Measurements from ENCODE around the gene SMPDL3A.
A peak's percentile ranks its signal among the peaks of the same experiment; 100 is the strongest.

Gene SMPDL3A

DNA sequence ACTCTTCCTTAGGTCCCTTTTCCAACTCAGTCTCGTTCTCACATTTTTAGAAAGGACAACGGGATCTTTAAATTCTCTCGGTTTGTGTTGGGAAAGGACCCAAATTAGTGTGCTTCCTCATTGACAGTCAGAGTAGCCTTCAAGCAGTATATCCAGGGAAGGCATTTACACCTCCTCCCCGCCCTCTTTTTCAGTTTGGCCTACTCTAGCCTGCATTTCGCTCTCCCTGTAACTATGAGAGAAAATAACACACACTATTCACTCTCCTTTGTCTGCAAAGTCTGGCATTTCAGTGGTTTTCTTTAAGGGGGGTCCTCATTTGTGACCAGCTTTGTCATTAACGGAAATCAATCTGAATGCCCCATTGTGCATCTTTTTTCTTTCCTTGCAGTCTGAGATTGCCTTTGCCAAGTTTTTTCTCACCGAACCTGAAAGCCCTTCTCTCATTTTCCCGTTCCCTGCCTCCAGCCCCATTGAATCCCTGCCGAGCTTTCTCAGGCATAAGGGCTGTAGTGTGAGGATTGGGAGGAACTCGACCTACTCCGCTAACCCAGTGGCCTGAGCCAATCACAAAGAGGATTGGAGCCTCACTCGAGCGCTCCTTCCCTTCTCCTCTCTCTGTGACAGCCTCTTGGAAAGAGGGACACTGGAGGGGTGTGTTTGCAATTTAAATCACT lies 9.9 kb upstream of the SMPDL3A start:
- DNase-seq = no peak

DNA sequence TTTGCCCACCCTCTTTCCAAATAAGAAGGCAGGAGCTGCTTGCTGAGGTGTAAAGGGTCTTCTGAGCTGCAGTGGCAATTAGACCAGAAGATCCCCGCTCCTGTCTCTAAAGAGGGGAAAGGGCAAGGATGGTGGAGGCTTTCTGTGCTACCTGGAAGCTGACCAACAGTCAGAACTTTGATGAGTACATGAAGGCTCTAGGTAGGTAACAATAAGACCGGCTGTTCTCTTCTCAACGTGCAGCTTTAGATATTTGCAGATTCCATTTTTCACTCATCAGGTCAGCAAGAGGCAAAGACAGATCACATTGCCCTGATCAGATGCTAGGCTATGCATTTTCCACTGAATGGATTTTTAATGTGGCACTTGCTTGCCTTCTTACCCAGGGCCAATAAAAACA lies 9.4 kb upstream of the SMPDL3A start, which contains the start of gene FABP7:
Gene FABP7, plus strand, starts transcription at position 50 of the 400 bp plus-strand sequence. Its CDS starts 79 bp downstream, at position 129.
- DNase-seq = no peak

DNA sequence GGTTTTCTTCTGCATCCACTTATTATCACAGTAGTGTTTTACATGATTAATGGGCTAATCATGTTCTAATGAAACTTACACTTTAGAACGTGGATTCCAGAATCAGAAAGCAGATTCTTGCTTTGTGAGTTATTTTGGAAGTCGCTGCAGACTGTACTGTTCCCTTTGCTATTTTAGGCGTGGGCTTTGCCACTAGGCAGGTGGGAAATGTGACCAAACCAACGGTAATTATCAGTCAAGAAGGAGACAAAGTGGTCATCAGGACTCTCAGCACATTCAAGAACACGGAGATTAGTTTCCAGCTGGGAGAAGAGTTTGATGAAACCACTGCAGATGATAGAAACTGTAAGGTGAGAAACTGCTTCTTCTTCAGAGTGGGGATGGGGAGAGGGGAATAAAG lies 8.9 kb upstream of the SMPDL3A start:
- DNase-seq = no peak

- DNase-seq = no peak
Measured at GRCh38 chr6:122781716-122782115, 7.3 kb upstream of the SMPDL3A start.

GRCh38 chr6:122783401-122783800 lies 5.7 kb upstream of the SMPDL3A start:
- DNase-seq = no peak

GRCh38 chr6:122785891-122786290 lies 3.2 kb upstream of the SMPDL3A start:
- no peak for DNase-seq

GRCh38 chr6:122787721-122788120 lies 1.3 kb upstream of the SMPDL3A start:
- no peak for DNase-seq

GRCh38 chr6:122788208-122788607 lies 850 bp upstream of the SMPDL3A start:
- no peak for DNase-seq

- no peak for DNase-seq
Measured at GRCh38 chr6:122788663-122789181, 336 bp upstream of the SMPDL3A start.

GRCh38 chr6:122790028-122790422 lies 967 bp downstream of the SMPDL3A start:
- DNase-seq = no peak

- peak; percentile 11 for DNase-seq
Measured at GRCh38 chr6:122790423-122791309, 1.6 kb downstream of the SMPDL3A start.

DNA sequence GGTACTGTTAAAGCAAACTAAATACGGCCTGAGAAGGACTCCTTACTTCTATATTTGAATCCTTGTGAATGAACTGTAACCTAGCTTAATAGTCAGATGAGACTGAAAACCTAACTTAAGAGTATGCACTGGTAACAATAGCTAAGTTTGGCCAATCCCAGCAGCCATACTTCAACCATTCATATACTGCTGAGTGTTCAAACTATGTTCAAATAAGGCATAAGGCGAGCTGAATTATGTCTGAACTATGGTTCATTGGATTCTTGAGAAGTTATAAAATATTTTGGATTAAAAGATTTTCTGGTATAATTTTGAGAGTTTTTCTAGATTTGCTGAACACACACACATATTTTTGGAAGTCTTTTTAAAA lies 2.2 kb downstream of the SMPDL3A start:
- no peak for DNase-seq

DNA sequence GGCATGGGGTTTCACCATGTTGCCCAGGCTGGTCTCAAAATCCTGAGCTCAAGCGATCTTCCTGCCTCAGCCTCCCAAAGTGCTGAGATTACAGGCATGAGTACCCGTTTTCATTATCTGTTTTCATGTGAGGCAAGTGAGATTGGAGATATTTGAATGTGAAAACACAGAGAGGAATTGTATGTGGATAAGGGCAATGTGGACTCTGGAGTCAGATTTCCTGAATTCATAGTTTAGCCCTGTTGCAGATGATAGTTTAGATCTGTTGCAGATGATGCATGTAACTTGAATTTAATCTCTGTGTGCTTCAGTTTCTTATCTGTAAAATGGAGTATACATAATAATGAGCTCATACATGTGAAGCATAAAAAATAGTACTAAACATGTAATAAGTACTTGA lies 3.7 kb downstream of the SMPDL3A start:
- no peak for DNase-seq

GRCh38 chr6:122797537-122797936 lies 8.5 kb downstream of the SMPDL3A start:
- no peak for DNase-seq

DNA sequence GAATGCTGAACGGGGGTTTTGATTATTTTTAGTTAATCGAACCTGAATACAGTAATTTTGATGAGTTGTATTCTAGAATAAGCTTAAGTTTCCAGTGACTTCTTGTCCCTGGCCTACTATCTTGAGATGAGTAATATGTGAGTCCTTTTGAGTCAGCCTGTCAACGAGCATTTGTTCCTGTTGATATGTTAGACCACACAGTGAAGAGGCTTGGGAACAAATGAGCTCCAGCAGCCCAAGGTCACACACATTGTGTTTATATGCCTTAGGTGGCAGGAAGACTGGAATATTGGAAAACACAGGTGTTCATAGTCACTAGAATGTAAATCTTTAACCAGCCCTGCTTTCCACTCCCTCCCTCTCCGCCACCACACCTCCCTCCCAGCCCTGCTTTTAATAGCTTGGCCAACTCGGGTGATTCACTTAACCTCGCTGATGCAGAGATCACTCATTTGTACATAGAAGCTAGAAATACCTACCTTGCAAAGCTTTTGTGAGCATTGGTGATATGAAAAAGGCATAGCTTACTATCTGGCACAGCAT lies 9.1 kb downstream of the SMPDL3A start:
- no peak for DNase-seq

- no peak for DNase-seq
Measured at GRCh38 chr6:122799140-122799745, 10.2 kb downstream of the SMPDL3A start.

GRCh38 chr6:122799916-122800686 lies 11.0 kb downstream of the SMPDL3A start:
- DNase-seq = no peak

DNA sequence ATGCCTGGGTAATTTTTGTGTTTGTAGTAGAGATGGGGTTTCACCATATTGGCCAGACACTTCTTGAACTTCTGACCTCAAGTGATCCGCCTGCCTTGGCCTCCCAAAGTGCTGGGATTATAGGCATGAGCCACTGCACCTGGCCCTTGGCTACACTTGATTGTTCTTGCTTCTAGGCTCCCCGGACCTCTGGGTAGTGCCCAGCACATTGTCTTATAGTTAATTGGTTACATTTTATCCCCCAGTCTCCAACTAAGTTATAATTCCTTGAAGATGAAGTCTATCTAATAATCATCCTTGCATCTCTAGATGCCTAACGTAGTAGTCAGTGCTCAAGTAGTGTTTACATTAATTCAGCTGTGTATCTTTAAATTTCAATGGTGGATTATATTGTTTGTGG lies 11.8 kb downstream of the SMPDL3A start:
- DNase-seq = no peak

- no peak for DNase-seq
Measured at GRCh38 chr6:122801397-122801796, 12.3 kb downstream of the SMPDL3A start.

GRCh38 chr6:122803171-122803661 lies 14.2 kb downstream of the SMPDL3A start:
- DNase-seq = no peak

GRCh38 chr6:122804962-122805485 lies 16.0 kb downstream of the SMPDL3A start:
- DNase-seq = no peak

DNA sequence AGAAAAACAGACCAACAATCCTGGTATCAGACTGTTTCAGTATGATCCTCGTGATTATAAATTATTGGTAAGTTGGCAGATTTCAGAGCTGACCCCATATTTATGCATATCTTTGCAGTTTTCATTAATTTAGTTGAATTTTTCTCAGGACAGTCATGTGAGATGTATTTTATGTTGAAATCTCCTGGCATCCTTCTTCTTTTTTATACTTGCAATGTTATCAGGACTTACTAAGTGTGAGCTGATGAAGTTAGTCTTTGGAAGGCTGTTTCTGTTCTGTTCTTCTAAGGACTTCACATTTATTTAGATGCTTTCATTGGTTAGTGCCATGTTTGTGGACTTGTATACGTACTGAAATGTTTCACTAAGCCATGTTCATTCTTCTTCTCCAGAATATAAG lies 17.2 kb downstream of the SMPDL3A start:
- no peak for DNase-seq
